ENCODE measurements around the gene PRLHR.
"Not testable (repeated sequence)": the region's sequence is repeated elsewhere in the genome, so short reads cannot be mapped to it uniquely, and the experiment has no call there.

PRLHR gene

GRCh38 chr10:118628397-118628796, 32.9 kb upstream of the PRLHR start:
- H3K4me3 ChIP-seq (ENCODE audit: low read depth, low read length), result no peak overlapping the region
- DNase-seq (ENCODE audit: low read depth), result no peak
- TF ChIP-seq CTCF (conservative IDR thresholded peaks at IDR 0.05; ENCODE audit: low read depth, low read length), result no peak

- H3K4me3 ChIP-seq (ENCODE audit: low read depth, low read length), result no peak overlapping the region
- no peak for DNase-seq (ENCODE audit: low read depth)
- TF ChIP-seq CTCF (conservative IDR thresholded peaks at IDR 0.05; ENCODE audit: low read depth, low read length), result peak; percentile 11
Measured at GRCh38 chr10:118626953-118627352, 31.5 kb upstream of the PRLHR start.

- no peak overlapping the region for H3K4me3 ChIP-seq (ENCODE audit: low read depth, low read length)
- DNase-seq (ENCODE audit: low read depth), result no peak
- no peak for TF ChIP-seq CTCF (conservative IDR thresholded peaks at IDR 0.05; ENCODE audit: low read depth, low read length)
Measured at GRCh38 chr10:118625504-118625903, 30.1 kb upstream of the PRLHR start.

GRCh38 chr10:118624747-118625146, 29.3 kb upstream of the PRLHR start:
- TF ChIP-seq CTCF (conservative IDR thresholded peaks at IDR 0.05; ENCODE audit: low read depth, low read length), result no peak
- no peak overlapping the region for H3K4me3 ChIP-seq (ENCODE audit: low read depth, low read length)
- no peak for DNase-seq (ENCODE audit: low read depth)

GRCh38 chr10:118621304-118621942, 26.0 kb upstream of the PRLHR start:
- DNase-seq (ENCODE audit: low read depth), result no peak
- H3K4me3 ChIP-seq (ENCODE audit: low read depth, low read length), result no peak overlapping the region
- no peak for TF ChIP-seq CTCF (conservative IDR thresholded peaks at IDR 0.05; ENCODE audit: low read depth, low read length)

- not testable (repeated sequence) for H3K4me3 ChIP-seq (ENCODE audit: low read depth, low read length); DNase-seq (ENCODE audit: low read depth)
Measured at GRCh38 chr10:118613863-118614262, 18.4 kb upstream of the PRLHR start.

GRCh38 chr10:118610577-118610976, 15.1 kb upstream of the PRLHR start:
- no peak for DNase-seq (ENCODE audit: low read depth)
- no peak overlapping the region for H3K4me3 ChIP-seq (ENCODE audit: low read depth, low read length)
- no peak for TF ChIP-seq CTCF (conservative IDR thresholded peaks at IDR 0.05; ENCODE audit: low read depth, low read length)

Measured in choroid plexus epithelial cell (primary cell).